PC-9 (cell line): ENCODE results near the gene TOPORS. TPM values are rescaled to one million over a fixed set of nuclear protein-coding genes. Genes with fewer than 3 reads are reported as not detected.

Experiments
- BruUV-seq: library from RNA; stranded (reverse); fragments of 400-500 nt; replicated peaks from 2 replicates; lab custom pipeline; 2021; lab: Mats Ljungman, UMichigan
- CTCF ChIA-PET: fragments of 300-600 bp; sonication (Branson Sonifier 250); formaldehyde crosslinking; loops from one replicate; lab custom pipeline; 2022; ENCODE audit warnings: antibody characterized with exemption; lab: Charles Lee
- POLR2A ChIA-PET: fragments of 300-600 bp; sonication (Branson Sonifier 250); formaldehyde crosslinking; loops from one replicate; lab custom pipeline; 2022; ENCODE audit warnings: antibody characterized with exemption; ENCODE audit not compliant: unreplicated experiment; lab: Charles Lee
- DNase-seq, 2 experiments: peaks; one replicate each; pipeline versions ENCODE4 v3.0.0 to v3.0.0-alpha.2; 2015 to 2022; ENCODE audit warnings: mixed read lengths in 1 of 2
- H2AFZ ChIP-seq: fragments of 200-600 bp; sonication (generic); 2 replicates; pipeline ENCODE4 v1.8.1; 2017; ENCODE audit warnings: antibody characterized with exemption
- H3F3A ChIP-seq: fragments of 200-600 bp; sonication (generic); 2 replicates; pipeline ENCODE4 v1.8.1; 2017; ENCODE audit warnings: antibody characterized with exemption, mild to moderate bottlenecking, low read depth; ENCODE audit not compliant: insufficient read depth
- H3K27ac ChIP-seq: fragments of 200-600 bp; sonication (generic); 2 replicates; pipeline ENCODE4 v1.6.1; 2016; ENCODE audit warnings: mixed run types
- H3K27me3 ChIP-seq: fragments of 200-600 bp; sonication (generic); 2 replicates; pipeline ENCODE4 v1.6.1; 2016; ENCODE audit warnings: low read depth, mixed run types; ENCODE audit not compliant: insufficient read depth
- H3K36me3 ChIP-seq: fragments of 200-600 bp; sonication (generic); 2 replicates; pipeline ENCODE4 v1.6.1; 2016; ENCODE audit warnings: low read depth, mixed run types
- H3K4me1 ChIP-seq: fragments of 200-600 bp; sonication (generic); replicated peaks from 2 replicates; pipeline ENCODE4 v1.6.1; 2016; ENCODE audit warnings: mixed run types; ENCODE audit not compliant: insufficient read depth
- H3K4me2 ChIP-seq: fragments of 200-600 bp; sonication (generic); 2 replicates; pipeline ENCODE4 v1.6.1; 2017; ENCODE audit warnings: mixed run types
- H3K4me3 ChIP-seq: fragments of 200-600 bp; sonication (generic); 2 replicates; pipeline ENCODE4 v1.6.1; 2016; ENCODE audit warnings: mixed run types
- H3K79me2 ChIP-seq: fragments of 200-600 bp; sonication (generic); 2 replicates; pipeline ENCODE4 v1.6.1; 2017; ENCODE audit warnings: low read depth, mixed run types
- H3K9me2 ChIP-seq: fragments of 200-600 bp; sonication (generic); 2 replicates; pipeline ENCODE4 v1.8.1; 2017; ENCODE audit warnings: mild to moderate bottlenecking; ENCODE audit not compliant: insufficient read depth
- H3K9me3 ChIP-seq: fragments of 200-600 bp; sonication (generic); 2 replicates; pipeline ENCODE4 v1.8.1; 2016; ENCODE audit warnings: low read depth; ENCODE audit not compliant: insufficient read depth
- H4K20me1 ChIP-seq: fragments of 200-600 bp; sonication (generic); 2 replicates; pipeline ENCODE4 v1.8.1; 2017; ENCODE audit not compliant: insufficient read depth
- CTCF ChIP-seq: fragments of 200-600 bp; sonication (generic); conservative IDR thresholded peaks from 2 replicates; pipeline ENCODE4 v1.6.1; 2017; ENCODE audit warnings: mixed run types, antibody characterized with exemption, mild to moderate bottlenecking, moderate library complexity
- EZH2 ChIP-seq: fragments of 200-600 bp; sonication (generic); IDR thresholded peaks from 2 replicates; pipeline ENCODE4 v1.8.0; 2017; ENCODE audit warnings: antibody characterized with exemption, low read depth
- intact Hi-C: fragments of 100-400 bp; cut with micrococcal nuclease; formaldehyde crosslinking; loops from one replicate; pipeline ENCODE4 v1.10.0; 2022; ENCODE audit not compliant: unreplicated experiment
- total RNA-seq: library from RNA; stranded (reverse); gene quantifications from 2 replicates; pipeline ENCODE4 v1.2.3, GENCODE V29; 2021

Gene TOPORS
- total RNA-seq, 1 experiment from 2014 or later, result 11.1 TPM

- Histone ChIP-seq H3K4me2 (no peak overlapping the region), H3K27me3 (no peaks in the 10 kb centered on the region), H3F3A (peaks cover 14% of the 10 kb centered on the region), H3K79me2 (no peaks in the 10 kb centered on the region), H3K9me3 (no peaks in the 10 kb centered on the region), H4K20me1 (no peaks in the 10 kb centered on the region), H3K36me3 (no peaks in the 10 kb centered on the region), H3K4me1 (peaks cover 20% of the 10 kb centered on the region), H3K9me2 (no peaks in the 10 kb centered on the region), H2AFZ (no peak overlapping the region), H3K27ac (no peak overlapping the region), H3K4me3 (no peak overlapping the region)
- TF ChIP-seq EZH2 (no peak), CTCF (peak; percentile 65)
- BruUV-seq, result no TSS peak
- ChIA-PET POLR2A (interaction anchor here (0.7 kb wide), 3 partner anchors 86 to 675 kb away, joined by 3 to 5 read pairs (median 4); partner anchors contain the start of gene BAG1), CTCF (interaction anchor here (0.7 to 1.3 kb wide), 2 partner anchors 379 to 467 kb away, joined by 3 to 4 read pairs; no protein-coding TSS in a partner anchor)
- intact Hi-C loops, result loop anchor here (2.0 to 10.0 kb wide), 2 partner anchors 116 to 380 kb away; no protein-coding TSS in a partner anchor
- DNase-seq, result peak; percentile 3 to 55
These were observed 36.8 kb upstream of the TOPORS start for GRCh38 chr9:32589083-32589723.

GRCh38 chr9:32587901-32588300 is 35.5 kb upstream of the TOPORS start:
- intact Hi-C loops, result loop anchor here (2.0 to 10.0 kb wide), 2 partner anchors 117 to 381 kb away; no protein-coding TSS in a partner anchor
- POLR2A ChIA-PET, result no interaction called here
- CTCF ChIA-PET, result no interaction called here
- no peaks in the 10 kb centered on the region for H3K27me3 ChIP-seq
- no peaks in the 10 kb centered on the region for H3K36me3 ChIP-seq
- BruUV-seq, result no TSS peak
- H3K4me2 ChIP-seq, result no peak overlapping the region
- H3K79me2 ChIP-seq, result no peaks in the 10 kb centered on the region
- peaks cover 14% of the 10 kb centered on the region for H3F3A ChIP-seq
- no peak overlapping the region for H3K27ac ChIP-seq
- H3K9me3 ChIP-seq, result no peaks in the 10 kb centered on the region
- TF ChIP-seq EZH2 (no peak), CTCF (no peak)
- H4K20me1 ChIP-seq, result no peaks in the 10 kb centered on the region
- H3K4me3 ChIP-seq, result no peak overlapping the region
- no peak for DNase-seq
- no peak overlapping the region for H2AFZ ChIP-seq
- H3K4me1 ChIP-seq, result peaks cover 20% of the 10 kb centered on the region
- no peaks in the 10 kb centered on the region for H3K9me2 ChIP-seq

- Histone ChIP-seq H3K27me3 (no peaks in the 10 kb centered on the region), H3K79me2 (no peaks in the 10 kb centered on the region), H3K4me1 (peaks cover 5% of the 10 kb centered on the region; the same call in 1 of the 2 replicates), H4K20me1 (no peaks in the 10 kb centered on the region), H3K9me2 (no peaks in the 10 kb centered on the region), H3K4me2 (no peak overlapping the region), H3K4me3 (no peak overlapping the region), H3K36me3 (no peaks in the 10 kb centered on the region), H3K27ac (no peak overlapping the region), H3F3A (no peaks in the 10 kb centered on the region), H2AFZ (no peak overlapping the region), H3K9me3 (no peaks in the 10 kb centered on the region)
- ChIA-PET POLR2A (no interaction called here), CTCF (interaction anchor here (0.7 kb wide), 1 partner anchor 70 kb away, joined by 4 read pairs; no protein-coding TSS in a partner anchor)
- DNase-seq, result no peak
- intact Hi-C loops, result loop anchor here (5.0 to 10.0 kb wide), 2 partner anchors 120 to 643 kb away; no protein-coding TSS in a partner anchor
- TF ChIP-seq CTCF (no peak), EZH2 (no peak)
- BruUV-seq, result no TSS peak
These were observed 32.4 kb upstream of the TOPORS start for GRCh38 chr9:32584784-32585183.
